ENCODE results near the gene EPN1.

Gene EPN1

DNA sequence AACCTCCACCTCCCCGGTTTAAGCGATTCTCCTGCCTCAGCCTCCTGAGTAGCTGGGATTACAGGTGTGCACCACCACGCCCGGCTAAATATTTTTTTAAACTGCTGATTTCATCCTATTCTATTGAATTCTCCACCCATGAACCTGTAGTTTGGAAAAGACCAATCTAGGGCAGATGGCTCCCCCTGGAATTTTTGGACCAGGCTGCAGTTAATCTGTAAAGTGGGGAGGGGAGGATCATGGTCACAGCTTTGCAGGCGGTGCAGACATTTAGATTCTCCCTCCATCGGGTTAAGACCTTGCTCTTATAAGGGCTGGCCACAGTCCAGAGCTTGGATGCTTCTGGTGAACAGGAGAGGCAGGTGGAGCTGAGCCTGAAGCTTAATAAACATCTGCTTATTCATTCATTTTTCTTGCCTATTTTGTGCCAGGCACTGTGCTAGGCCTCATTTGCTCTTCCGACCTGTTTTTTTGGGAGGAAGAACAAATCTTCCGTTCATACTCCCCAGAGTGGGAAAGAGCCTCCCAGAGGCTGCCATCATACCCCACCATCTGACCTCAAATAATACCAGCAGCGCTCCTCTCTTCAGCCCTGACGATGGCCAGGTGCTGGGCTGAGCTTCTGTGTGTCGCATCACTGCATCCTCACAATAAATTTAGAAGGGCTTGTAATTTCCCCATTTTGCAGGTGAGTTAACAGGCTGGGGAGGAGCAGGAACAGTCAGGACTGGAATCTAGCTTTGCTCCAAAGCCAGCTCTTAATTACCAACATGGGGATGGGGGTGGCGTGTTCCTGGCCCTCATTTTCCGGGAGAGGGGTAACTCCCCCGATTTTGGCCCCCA, 27.9 kb upstream of the EPN1 start:
- no peak for DNase-seq (ENCODE audit: low read depth)

DNA sequence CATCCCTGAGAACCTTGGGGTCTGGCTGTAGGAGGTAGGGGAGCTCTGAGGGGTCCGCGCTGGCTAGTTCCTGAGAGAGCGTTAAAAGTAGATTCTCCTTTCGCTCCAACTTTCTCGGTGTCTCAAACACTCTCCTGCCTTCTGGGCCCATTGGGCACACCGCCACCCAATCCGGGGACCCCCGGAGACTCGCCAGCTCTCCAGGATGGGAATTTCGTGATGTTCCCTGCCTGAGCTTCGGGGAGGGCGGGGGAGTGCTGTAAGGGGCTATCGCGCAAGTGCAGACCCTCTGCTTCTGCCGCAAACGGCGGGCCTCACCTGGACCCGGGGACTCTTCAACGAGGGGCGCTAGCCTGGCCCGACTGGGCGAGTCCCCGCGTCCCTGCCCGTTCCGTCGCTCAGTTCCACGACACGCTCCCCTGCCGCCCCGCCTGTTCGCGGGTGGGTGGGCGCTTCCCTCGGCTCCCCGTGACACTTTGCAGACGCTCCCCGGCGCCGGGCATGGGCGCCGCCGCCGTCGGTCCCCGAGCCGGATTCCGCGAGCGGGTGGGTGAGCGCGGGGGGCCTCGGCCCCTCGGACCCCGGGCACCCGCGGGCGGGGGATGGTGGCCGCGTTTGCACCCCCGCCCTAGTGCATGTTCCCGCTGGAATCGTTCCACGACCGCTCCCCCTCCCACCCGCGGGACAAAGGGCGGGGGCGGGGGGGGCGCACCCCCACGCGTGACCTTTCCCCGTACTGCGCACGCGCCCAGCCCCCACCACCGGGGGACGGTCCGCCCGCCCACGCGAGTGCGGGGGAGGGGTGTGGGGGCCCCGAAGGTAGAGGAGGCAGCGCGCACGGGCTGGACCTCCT, 27.1 kb upstream of the EPN1 start, which contains the start of gene CCDC106:
TSS of gene CCDC106 (plus strand) at position 481 of the 853 bp plus-strand sequence. CDS start 835 bp downstream, outside the sequence.
- no peak for DNase-seq (ENCODE audit: low read depth)

DNA sequence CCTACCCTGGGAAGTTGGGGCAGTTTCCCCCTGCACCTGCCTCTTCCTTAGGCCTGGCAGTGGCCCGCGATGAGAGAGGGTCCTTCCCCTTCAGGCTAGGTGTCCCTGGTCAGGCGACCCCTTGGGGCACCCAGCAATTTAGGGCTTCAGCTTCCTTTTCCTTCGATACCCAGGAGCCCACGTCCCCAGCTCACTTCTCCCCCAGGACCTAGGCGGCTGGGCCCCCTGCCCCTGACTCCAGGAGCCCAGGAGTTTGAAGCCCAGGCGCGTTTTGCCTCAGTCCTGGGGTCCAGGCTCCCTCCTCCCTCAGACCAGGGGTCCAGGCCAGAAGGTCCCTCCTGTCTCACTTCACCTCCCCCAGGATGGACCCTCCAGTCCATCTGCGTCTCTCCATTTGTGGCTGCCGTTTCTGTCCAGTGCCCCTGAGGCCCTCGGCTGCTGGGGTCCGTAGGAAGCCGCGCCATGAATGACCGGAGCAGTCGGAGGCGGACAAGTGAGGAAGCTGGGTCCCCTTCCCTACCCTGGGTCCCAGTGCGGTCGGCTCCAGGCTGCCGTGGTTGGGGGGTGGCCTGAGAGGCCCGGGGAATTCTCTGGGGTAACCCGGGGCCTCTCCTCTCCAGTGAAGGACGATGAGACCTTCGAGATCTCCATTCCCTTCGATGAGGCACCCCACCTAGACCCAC, 26.3 kb upstream of the EPN1 start:
- no peak for DNase-seq (ENCODE audit: low read depth)

GRCh38 chr19:55649268-55650125, 25.5 kb upstream of the EPN1 start:
- DNase-seq (ENCODE audit: low read depth), result no peak

DNA sequence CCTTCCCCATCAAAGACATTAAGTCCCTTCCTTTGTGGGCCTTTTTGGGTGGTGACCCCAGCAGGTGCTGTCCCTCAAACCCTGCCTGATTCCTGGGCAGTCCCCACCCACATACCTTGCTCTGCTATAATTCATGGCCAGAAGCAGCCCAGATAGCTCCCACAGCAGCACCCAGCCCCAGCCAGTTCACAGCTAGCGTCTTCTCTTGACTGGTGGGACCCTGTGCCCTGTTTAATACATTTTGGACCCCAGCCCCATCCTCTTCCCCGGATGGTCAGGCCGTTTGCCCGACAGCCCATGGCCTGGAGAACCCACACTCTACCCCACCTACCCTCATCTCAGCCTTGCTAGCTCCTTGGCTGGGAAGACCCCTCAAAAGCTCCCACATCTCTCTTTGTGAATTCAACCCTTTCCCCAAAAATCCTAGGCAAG, 24.9 kb upstream of the EPN1 start:
- DNase-seq (ENCODE audit: low read depth), result no peak

- DNase-seq (ENCODE audit: low read depth), result no peak
Observed at GRCh38 chr19:55650602-55651230, 24.3 kb upstream of the EPN1 start.

DNA sequence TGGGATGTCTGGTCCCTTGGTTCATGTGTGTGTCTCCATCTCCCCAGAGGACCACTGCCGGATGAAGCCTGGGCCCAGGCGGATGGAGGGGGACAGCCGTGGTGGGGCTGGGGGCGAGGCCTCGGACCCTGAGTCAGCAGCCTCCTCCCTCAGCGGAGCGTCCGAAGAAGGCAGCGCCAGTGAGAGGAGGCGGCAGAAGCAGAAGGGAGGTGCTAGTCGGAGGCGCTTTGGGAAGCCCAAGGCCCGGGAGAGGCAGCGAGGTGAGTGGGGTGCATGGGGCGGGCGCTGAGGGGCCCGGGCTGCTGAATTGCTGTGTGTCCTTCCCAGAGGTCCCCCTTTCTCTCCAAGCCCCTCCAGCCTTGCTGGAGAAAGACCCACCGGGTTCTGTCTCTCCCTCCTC, 23.8 kb upstream of the EPN1 start:
- DNase-seq (ENCODE audit: low read depth), result no peak

GRCh38 chr19:55652311-55653128, 22.5 kb upstream of the EPN1 start:
- DNase-seq (ENCODE audit: low read depth), result no peak

GRCh38 chr19:55653651-55654322, 21.2 kb upstream of the EPN1 start:
- peak; percentile 98 for DNase-seq (ENCODE audit: low read depth)

- DNase-seq (ENCODE audit: low read depth), result peak; percentile 97
Observed at GRCh38 chr19:55654323-55654867, 20.6 kb upstream of the EPN1 start.

GRCh38 chr19:55654868-55655647, 20.0 kb upstream of the EPN1 start, which contains the start of gene U2AF2:
Gene U2AF2, plus strand, starts transcription at chr19:55655035. Its CDS starts 70 bp downstream, at chr19:55655105.
- DNase-seq (ENCODE audit: low read depth), result peak; percentile 95

DNA sequence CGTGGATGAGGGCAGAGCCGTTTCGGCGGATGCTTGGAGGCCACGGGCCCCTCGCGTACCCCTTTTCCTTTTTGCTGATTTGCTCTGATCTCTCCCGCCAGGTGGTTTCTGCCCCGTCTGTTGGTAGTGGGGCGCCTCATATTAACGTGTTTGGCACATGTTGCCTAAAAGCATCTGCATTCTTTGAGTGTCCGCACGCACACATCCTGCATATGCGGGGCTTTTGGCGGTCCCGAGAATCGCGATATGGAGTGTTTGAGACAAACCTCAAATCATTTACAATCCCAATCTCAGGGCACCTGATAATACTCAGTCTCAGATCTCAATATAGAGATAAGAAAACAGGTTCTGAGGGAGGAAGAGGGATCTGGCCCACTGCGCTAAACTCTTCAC, 19.4 kb upstream of the EPN1 start:
- no peak for DNase-seq (ENCODE audit: low read depth)

DNA sequence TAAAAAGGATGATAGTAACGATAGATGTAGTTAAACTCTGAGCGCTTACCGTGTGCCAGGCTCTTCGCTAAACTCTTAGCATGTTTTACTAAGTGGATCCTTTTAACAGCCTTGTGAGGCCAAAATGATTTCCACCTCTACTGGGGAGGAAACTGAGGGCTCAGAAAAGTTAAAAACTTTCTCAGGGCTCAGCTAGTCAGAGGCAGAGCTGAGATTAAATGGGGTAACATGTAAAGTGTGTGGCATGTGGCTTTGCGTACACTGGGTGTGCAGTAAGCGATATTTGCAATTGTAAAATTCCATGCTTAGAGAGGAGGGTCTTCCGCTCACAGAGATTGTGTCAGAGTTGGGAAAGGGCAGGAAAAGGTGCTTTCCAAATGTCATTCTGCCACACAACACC, 18.5 kb upstream of the EPN1 start:
- no peak for DNase-seq (ENCODE audit: low read depth)

DNA sequence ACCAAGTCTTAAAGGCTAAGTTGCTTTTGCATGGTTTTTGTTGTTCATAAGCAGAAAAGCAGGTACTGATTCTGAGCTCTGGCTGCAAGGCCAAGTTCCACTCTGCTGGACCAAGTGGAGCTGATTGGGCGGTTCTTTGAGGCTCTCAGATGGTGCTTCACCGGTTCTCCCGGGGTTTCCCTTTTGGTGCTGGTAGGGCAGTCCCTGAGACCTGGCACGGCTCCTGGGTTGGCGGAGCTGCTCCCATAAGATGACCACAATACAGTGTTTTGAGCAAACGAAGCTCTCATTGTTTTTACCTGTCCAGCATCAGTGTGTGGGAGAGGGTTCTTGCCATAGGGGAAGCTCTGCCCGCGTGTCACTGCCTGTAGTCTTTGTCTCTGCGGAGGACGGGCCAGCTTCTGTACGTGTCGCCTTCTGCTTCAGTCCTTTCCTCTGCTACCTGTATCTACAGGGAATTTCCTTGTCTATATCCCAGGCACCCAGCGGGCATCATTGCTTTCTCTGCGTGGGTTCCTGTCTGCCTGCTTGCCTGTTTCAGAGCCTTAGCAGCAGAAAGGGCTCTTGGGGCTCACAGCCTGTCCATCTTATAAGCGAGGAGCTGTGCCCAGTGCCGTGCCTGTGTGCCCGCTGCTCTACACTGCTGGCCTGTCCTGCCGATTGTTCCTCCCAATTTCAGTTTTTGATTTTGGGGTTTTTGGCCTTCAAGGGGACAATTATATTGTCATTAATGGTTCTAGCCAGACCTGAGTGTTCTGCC, 17.9 kb upstream of the EPN1 start:
- DNase-seq (ENCODE audit: low read depth), result no peak

DNA sequence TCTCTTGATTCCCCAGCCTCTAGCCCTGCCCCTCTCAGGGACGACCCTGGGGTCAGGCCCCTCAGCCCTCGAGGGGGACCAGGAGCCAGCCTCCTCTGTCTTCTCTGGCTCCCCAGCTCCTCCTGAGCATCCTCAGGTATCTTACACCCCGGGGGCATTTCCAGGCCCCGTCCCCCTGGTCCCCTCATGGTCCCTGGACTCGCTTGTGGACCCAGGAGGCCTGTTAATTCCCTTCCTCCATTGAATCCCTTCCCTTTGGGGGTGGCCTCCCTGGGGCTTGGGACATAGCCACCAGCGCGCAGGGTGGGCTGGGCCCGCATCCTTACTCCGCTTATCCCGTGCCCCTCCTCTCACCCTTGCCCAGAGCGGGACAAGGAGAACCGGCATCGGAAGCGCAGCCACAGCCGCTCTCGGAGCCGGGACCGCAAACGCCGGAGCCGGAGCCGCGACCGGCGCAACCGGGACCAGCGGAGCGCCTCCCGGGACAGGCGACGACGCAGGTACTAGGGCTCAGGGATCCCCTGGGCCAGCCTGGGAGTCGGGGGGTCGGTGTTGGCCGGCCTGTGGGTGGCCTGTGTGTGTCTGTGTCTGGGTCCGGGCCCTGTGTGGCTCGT, 16.1 kb upstream of the EPN1 start:
- no peak for DNase-seq (ENCODE audit: low read depth)

- no peak for DNase-seq (ENCODE audit: low read depth)
Observed at GRCh38 chr19:55659822-55660221, 15.2 kb upstream of the EPN1 start.

DNA sequence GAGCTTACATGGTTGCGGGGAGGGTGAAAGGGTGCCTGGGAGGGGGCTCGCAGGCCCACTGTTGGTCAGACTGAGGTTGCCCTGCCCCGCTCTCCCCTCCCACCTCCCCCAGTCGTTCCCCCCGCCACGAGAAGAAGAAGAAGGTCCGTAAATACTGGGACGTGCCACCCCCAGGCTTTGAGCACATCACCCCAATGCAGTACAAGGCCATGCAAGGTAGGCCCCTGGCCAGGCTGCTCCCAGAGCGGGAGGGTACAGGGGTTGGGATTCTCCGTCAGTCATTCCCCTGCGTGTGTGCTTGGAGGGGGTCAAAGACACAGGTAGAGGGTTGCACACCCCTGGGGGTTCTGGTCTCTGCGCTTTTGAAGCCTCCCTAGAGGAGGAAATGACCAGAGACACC, 14.6 kb upstream of the EPN1 start:
- no peak for DNase-seq (ENCODE audit: low read depth)

Measured in stimulated activated CD8-positive, alpha-beta memory T cell treated with anti-CD3 and anti-CD28 coated beads, Interleukin-7, amount 100 ng/mL, for 24 hours (primary cell).